Umbilical cord (tissue), 2 donors: ENCODE results near the gene FOXP1. TPM values are rescaled to one million over a fixed set of nuclear protein-coding genes. Genes with fewer than 3 reads are reported as not detected.

ENCODE experiments used
- DNase-seq: peaks from one replicate; pipeline ENCODE4 v3.0.0-alpha.2; 2015; ENCODE audit warnings: low spot score
- total RNA-seq: library from RNA; depleted of rRNA; stranded (reverse); fragments of >200 nt; gene quantifications from one replicate; pipeline ENCODE4 v1.2.3, GENCODE V29; 2014; ENCODE audit warnings: low replicate concordance; ENCODE audit not compliant: insufficient read depth

The FOXP1 gene
- total RNA-seq, 1 donor from 2014 or later, result 148 TPM

DNA sequence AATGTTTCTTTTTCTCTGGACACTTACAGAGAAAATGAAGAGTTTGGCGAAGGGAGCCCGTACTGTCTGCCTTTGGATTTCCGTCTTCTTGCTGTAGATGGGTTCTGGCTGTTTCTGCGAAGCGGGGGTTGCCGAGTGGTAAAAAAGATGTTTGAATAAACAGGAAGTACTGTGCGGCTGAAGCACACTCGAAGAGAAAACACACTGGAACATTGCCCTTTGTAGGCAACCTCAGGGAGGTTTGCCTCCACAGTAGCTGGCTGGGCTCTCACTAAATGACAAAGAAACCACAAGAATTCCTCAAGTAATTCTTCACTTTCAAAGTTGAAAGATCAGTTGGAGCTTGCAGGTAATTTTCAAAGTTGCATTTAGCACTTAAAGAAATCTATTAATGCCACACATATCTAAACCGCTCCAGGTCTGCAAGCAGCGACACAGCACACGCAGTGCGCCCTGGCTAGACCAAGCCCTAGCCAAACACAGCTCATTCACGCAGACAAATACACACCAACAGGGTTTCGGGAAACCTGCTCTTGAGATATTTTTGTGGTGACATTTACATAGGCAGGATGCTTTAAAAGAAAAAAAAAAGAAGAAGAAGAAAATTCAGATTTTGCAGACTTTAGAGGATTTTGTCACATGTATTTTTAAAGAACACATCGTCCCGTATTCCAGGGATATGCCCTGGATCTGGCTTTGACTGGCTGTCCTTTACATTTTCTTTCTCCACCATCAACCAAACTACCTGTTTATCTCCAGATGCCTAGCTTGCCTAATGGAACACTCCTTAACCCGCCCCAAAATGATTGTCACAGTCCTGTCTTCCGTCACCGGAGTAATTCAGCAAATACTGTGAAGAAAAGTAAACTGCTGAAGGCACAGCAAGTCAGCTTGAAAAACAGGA lies 452.8 kb downstream of the FOXP1 start:
- DNase-seq, result peak; percentile 88

DNA sequence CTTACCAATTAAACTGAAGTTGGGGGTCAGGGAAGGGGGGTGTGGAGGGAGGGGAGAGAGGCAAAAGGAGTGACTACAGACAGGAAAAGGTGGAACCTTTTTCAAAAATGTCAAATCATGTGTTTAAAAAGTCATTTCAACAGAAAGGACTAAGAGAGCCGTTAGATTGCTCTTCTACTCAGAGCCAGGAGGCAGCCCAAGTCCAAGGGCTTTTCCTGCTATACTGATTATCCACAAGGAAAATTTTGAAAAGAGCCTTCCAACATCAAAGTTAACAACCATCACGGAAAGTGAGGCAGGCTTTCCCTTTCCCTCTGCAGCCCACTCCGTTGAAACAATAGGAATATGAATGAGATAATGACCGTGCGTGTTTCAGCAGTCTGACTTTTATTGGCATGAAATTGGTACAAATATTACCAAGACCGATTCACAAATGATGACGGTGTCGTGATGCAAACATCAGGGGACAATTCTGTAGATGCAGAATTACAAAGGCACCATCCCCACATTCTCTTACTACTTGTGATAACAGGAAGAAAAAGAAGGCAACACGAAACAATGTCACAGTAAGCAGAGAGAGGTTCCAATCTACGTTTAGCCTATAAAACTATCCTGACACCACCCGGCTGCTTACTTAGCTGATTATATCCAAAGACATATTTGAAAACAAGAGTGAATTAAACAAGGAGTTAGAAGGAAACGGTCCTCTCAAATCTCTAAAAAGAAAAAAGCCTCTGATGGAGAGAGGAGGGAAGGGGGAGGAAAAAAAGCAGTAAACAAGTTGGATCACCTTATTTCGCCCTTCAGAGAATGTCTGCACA lies 453.7 kb downstream of the FOXP1 start:
- peak; percentile 57 for DNase-seq

DNA sequence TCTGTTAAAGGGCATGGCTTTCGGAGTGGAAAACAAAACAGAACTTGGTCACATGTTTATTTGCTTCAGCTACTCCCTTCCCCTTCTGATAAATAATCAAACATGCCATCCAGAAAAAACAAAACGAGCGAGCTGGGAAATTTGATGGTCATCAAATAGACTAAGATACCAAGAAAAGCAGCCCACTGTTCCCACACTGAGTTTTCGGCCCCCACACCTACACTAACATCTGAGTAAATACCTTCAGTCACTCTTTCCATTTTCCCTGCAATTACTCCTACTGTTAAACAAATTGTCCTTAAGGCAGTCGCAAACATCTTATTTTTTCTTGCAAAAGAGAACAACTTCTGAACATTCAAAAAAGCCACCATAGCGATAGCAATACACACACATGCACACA lies 454.6 kb downstream of the FOXP1 start:
- DNase-seq, result peak; percentile 44

DNA sequence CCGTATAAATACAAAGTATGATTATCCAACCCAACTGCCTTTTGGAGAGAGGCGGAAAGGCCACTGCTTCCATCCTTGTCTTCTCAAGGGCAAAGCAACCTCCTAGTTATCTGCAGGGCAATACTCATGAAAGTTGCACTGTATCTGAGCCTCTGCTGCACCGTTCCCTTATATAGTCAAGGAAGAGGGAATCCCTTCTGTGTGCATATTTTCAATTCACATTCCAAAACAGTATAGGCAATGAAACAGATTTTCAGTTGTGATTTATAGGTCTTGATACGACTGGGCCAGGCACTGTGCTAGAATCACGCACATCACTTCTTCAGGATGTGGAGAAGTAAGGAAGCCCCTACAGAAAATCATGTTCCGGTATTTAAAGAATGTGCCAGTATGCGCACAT lies 455.7 kb downstream of the FOXP1 start:
- DNase-seq, result peak; percentile 86

DNA sequence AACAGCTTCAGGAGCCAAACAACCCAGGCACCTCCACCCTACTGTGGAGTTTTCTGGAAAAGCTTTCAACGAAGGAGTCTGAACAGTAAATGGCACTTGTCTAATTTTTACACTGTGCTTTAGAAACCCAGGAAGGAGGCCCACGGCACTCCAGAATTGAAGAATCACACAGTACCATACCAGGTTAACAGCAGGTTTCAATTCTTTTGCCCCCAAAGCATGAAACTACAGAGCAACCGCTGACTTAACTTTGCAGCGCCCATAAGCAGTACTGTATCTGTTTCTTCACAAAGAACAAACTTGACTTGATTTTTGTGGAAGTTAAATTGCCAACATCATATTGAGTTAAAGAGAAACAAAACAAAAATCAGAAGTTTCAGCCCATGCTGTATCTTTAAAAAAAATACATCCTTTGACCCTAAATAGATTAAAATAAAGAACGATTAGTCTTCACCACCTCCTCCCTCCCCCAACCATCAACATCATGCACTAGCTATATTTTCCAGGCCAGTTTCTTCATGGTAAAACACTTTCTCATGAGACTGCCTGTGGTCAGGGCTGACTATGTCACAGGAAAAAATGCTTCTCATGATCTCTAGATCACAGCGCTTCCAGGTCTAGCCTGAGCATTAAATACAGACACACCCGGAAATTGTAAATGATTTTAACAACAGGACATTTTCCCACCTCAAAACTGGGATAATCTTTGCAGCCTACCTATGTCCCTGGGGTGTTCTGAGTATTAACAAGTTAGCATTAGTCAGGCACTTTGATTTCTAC lies 456.3 kb downstream of the FOXP1 start:
- peak; percentile 75 for DNase-seq

DNA sequence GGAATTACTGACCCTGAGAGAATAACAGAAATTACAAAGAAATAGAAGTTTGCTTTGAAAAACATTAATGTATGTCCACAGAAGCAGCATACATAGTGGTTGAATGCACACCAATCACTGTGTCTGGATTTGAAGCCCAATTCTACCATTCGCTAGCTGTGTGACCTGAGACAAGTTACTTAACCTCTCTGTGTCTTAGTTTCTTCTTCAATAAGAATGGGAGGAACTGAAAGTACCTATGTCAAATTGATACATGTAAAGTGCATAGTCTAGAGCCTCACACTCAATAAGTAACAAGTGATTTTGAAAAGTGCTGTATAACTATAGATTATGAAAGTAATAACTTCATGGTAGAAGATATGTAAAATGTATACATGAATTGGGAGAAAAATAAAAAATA lies 457.8 kb downstream of the FOXP1 start:
- DNase-seq, result no peak

DNA sequence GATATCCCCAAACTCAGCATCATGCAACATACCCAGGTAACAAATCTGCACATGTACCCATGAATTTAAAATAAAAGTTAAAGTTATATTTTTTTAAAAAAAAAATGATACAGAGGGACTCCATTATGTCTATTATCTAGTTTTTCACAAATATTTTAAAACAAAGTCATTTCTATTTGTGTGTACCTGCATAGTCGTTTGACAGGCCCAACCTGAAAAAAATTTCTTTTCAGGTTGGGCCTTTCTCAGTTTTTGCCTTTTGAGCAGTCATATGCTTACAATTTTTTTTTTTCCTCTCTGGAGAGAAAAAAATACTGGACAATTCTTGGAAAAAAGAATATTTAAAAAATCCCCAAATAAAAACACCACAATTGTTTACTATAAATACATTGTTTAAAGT lies 459.5 kb downstream of the FOXP1 start:
- no peak for DNase-seq

DNA sequence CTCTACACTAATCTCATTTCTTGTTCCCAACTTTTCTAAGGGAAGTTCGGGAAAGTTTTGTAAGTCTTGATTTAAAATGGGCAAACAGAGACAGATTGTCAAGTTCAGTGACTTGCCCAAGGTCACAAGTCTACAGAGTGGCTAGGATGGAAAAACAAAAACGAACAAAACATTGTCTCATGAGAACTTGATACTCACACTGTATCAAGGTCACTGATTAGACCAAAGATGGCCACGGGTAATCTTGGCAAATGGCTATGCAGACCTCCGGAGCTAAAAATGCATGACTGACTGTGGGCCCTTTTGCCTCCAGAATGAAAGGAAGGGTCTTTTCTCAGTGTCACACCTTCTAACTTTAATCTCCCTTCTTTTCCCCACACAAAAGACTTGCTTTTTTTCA lies 460.9 kb downstream of the FOXP1 start:
- no peak for DNase-seq

DNA sequence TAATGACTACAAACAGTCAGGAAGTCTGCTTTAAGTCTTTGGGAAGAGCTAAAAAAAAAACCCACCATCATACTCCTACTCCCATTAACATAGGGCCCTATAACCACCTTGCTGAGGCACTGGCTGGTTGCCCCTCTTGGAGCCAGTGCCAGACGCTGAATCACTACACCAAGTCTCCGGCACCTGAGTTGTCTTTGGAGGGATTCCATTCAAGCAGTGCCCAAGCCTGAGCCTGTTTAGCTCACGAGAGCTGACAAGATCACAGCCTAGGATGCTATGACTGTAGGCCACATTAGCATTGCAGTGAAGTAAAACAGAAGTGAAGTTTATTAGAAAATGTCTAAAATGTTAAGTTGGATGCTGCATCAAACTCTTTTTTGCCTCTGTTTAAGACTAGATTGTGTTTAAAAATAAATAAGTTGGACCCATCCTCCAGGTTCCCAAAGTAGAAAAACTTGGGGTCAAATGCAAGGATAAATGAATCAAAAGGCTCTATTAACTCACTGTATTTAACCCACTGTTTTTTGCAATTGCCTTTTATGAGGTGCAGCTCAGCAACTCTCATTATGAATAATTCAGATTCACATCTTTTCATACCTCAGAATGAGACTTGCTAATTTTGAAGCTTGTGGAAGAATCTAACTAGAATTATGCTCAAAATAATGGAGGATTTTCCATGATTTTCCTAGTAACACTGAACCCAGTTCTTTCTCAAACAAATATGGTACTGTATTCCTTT lies 461.9 kb downstream of the FOXP1 start:
- no peak for DNase-seq

DNA sequence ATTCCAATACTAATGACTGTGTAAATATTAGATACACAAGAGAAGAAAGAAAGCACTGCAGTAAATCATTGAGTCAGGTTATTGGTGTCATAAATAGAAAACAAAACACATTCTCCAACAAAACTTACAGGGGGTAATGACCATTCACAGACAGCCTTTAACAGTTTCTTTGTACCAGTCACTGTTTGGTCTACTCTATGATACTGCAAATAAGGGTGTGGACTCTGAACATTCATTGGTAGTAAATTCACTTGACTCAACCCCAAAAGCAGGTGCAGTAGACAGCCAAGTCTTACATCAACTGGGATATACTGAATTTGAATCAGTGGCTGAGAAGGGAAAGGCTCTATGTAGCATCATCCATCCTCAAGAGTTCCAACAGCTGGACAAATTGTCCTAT lies 463.5 kb downstream of the FOXP1 start:
- no peak for DNase-seq

DNA sequence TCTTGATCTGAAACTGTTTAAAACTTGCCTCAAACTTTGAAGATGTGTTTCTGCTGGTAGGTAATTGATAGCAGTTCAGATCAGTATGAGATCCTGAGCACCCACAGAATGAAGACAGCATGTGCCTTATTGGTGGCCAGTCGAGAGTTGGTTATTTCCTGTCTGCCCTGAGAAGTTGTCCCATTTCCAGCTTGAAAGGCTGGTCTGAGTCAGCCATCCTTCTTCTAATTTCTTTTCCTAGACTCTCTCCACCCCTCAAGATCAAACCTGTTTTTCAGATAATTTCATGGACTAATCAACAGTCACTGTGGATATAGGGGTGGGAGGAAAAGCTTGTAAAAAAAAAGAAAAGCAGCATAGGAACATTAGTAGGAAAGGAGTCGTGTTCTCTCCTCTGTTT lies 464.4 kb downstream of the FOXP1 start:
- DNase-seq, result no peak

DNA sequence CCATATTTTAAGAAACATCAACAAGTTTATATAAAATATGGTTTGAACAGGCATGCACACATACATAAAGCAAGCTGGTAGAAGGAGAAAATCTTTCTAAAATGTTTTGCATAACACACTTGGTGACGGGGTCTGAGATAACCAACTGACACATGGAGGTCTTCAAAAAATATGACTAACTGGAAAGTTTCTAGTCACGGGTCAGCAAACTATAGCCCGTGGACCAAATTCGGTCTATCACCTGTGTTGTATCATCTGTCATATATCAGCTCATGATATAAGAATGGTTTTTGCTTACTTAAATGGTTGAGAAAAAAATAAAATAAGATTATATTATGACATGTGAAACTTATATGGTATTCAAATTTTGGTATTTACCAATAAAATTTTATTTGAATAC lies 465.1 kb downstream of the FOXP1 start:
- DNase-seq, result peak; percentile 54

DNA sequence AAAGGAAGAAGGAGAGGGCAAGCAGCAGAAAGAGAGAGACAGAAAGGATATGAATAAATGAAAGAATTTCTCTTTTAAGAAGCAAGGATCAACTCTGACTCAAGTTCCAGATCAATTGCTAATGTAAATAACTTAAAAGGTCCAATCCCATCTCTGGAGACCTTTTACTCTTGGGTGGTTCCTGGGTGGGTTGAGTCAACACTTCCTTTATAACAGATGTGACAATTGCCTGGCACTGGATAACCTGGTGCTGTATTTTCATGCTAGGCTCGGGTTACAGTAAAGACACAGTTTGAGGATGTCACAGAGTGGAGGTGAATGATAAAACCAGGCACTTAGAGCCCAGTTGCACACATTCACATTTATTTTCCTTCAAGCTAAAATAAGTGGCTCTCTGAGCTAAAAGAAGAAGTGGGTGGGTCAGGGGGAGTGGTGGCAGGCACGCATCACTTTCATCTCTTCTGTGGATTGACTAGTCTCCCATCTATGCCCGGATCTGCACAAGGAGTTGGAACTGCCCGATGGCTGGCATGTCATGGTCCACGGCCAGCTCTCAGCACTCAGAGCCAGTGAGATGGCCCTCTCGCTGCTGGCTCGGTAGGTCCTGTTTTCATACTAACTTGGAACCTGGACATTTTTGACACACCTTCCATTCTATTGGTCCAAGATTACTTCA lies 465.8 kb downstream of the FOXP1 start:
- no peak for DNase-seq

DNA sequence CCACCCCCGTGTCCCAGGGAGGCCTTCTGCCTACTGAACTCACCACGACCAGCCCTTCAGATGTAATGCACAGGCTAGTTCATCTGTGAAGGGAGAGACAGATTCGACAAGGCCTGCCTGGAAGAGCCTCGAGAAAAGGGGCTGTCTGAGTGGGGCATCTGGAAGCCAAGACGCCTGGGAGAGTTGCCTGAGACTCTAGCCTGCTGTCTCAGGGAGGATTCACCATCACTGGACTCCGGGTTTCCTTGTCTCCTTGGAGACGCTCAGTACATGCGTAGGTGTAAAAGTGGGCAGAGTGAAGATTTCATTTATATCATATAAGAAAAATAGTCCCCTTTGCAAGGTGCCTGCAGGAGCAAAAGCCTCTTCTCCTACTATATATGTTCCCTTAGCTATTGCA lies 468.9 kb downstream of the FOXP1 start:
- no peak for DNase-seq

DNA sequence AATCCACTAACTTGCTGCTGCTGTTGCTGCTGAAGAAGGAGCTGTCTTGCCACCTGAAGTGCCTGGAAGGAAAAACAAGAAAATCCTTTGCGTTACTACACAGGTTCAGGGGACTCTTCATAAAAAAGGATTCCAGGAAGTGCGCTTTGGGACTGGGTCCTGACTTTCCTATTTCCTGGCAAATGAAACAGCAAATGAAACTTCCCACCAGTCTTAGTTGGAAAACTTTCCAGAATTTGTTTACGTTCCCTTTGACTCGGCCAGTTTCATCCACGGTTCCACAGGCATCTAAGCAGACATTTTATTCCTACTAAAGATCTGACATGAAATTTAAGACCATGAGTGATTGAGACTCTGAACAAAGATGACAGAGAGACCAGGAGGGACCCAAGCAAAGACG lies 471.0 kb downstream of the FOXP1 start:
- DNase-seq, result no peak

DNA sequence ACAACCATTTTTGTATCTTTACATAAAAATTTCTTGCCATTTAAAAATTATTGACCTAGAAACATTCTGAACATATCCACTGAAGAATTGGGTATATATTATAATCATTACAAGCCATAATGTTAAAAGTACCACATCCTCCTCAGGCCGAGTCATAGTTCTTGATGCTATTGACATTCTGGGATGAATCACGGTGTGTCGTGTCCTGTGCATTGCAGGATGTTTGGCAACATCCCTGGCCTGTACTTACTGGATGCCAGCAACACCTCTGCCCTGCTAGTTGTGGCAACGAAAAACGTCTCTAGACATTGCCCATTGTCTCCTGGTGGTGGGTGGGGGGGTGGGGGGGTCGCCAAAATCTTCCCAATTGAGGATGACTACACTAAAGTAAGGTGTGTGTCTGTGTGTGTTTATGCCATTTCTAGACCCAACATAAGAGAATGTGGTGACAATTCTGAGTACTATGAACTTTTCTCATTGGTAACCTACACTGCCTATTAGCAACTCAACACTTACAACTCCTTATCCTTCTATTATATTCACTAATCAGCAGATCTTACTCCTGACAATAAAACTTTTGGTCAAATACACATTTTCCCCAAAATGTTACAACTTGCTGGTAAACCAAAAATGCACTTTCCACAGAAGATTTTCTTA lies 471.6 kb downstream of the FOXP1 start:
- no peak for DNase-seq

DNA sequence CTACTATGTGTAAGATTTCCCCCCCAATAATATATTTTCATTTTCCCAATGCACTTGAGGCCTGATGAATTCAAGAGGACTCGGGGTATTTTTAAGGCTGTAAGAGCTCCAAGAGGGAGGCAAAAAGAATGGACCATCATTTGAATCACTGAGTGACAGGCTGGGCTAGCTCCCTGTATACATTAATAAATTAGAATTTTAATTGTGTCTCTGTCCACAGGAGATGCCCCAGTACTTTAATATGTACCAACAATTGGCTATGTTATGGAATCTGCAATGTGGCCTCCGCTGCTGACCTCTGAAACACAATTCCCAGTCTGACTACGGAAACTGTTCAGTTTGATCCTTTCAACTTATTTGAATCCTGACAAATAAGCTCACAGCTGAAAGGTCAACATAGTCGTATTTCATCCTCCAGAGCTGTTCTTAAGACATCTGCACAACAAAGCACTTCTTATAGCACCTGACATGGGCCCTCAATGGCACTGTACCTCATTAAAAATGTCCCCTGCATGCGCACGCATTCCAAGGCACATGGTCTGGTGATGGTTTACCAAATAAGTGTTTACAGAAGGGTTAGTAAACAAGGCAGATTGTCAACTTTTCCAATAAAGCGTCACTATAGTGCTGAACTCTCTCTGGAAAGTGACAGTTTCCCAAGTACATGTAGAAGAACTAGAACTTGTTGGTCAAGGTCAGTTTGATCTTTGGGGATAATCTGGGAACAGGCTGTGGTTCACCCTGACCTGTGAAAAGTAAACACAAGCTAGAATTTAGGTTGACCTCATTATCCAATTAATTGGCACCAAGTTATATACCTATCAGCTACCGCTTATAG lies 472.9 kb downstream of the FOXP1 start:
- no peak for DNase-seq

DNA sequence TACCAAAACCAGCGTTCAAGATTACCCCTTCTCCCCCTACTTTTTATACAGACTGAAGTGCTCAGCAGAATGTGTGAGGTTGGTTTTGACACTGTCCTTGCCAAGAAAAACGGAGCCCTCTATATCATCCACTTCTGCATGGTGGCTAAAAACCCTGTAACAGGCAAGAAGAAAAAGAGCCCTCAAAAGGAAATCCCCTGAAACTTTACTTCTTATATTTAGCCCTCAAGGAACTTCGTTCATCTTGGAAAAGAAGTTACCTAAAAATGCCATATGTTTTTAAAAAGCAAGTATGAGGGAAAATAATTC lies 473.6 kb downstream of the FOXP1 start:
- no peak for DNase-seq

DNA sequence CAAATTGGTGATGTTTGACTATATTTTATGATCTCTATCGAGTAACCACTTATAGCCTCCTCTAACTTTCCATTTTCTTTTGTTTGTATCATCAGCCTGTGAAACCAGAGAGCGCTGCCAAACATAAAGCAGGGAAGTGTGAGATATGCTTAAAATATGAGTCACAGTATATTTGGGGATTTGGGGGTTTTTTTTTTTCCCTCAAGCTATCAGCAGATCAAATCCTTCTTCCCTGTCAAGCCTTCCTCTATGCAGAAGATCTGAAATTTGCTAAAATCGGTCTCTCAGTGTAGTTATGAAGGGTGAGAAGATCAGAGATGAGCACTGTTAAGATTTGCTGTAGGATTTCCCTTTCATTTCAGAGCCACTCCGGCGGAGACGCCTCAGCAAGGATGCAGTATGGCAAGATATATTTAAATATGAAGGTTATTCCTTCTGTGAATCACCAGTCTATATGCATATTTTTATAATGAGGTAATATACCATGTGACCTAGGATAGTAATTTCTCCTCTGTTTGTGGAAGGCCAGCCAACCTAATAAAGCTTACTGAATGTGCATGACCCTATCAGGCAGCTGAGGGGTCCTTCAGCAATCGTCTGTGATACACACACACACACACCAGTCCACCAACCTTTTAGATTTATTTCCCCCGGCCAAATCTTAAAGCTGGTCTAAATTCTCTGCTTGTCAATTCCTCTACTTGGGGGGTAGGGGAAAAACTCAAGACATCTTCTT lies 474.1 kb downstream of the FOXP1 start:
- DNase-seq, result peak; percentile 93
